GM12864 (cell line): Measurements from ENCODE around the gene AP4M1.

Experiments
- DNase-seq: peaks from one replicate; pipeline ENCODE4 v3.0.0-alpha.2; 2011; ENCODE audit warnings: low read depth
- H3K4me3 ChIP-seq: 2 replicates; pipeline ENCODE4 v1.5.1; 2011; ENCODE audit warnings: mild to moderate bottlenecking, low read depth, low read length, control low read depth
- TF ChIP-seq, protein P1 (sequence below): IDR thresholded peaks from 2 replicates; pipeline ENCODE4 v1.5.1; 2011; ENCODE audit warnings: low read depth, mild to moderate bottlenecking, moderate library complexity, low read length, control low read depth, inconsistent platforms; ENCODE audit errors: missing control alignments

AP4M1 gene

DNA sequence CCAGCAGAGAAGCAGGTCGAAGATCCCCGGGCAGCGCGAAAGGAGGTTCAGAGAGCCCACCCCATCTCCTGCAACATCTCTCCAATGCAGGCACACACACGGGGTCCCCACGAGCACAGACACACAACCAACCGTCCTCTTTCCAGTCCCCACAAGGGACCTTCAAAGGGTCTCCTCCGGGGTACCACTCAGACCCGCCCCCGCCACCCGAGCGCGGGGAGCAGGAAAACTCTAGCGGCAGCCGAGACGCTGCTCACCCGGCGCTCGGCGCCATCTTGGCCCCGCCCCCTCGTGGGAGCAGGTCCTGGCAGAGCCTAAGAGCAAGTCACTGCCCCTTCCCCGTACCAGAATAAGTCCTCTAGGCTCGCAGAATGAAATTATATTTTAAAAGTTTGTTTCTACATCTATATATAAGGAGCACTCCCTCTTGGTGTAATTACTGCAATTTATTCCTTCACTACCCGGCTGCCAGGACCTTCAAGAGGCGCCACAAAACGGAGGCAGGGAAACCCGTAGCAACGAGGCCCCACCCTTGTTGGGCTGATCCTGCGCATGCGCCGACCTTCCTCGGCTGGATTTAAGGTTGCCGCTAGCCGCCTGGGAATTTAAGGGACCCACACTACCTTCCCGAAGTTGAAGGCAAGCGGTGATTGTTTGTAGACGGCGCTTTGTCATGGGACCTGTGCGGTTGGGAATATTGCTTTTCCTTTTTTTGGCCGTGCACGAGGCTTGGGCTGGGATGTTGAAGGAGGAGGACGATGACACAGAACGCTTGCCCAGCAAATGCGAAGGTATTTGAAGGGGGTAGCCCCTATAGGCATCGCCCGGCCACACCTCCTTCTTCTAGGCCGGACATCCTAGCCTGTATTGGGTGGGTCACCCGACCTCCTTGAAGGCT lies 17.9 kb downstream of the AP4M1 start, which contains the start of the genes CNPY4 and TAF6:
CNPY4 (plus strand) TSS at position 563 of the 898 bp plus-strand sequence; CDS start at position 674, 111 bp downstream.
TAF6 (minus strand) TSS at position 287 of the 898 bp plus-strand sequence. CDS start 5,149 bp downstream, outside the sequence.
- H3K4me3 ChIP-seq, result peak within 1 kb of the TSS; percentile 71
- peak; percentile 87 for DNase-seq
- TF ChIP-seq, protein P1, sequence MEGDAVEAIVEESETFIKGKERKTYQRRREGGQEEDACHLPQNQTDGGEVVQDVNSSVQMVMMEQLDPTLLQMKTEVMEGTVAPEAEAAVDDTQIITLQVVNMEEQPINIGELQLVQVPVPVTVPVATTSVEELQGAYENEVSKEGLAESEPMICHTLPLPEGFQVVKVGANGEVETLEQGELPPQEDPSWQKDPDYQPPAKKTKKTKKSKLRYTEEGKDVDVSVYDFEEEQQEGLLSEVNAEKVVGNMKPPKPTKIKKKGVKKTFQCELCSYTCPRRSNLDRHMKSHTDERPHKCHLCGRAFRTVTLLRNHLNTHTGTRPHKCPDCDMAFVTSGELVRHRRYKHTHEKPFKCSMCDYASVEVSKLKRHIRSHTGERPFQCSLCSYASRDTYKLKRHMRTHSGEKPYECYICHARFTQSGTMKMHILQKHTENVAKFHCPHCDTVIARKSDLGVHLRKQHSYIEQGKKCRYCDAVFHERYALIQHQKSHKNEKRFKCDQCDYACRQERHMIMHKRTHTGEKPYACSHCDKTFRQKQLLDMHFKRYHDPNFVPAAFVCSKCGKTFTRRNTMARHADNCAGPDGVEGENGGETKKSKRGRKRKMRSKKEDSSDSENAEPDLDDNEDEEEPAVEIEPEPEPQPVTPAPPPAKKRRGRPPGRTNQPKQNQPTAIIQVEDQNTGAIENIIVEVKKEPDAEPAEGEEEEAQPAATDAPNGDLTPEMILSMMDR, result no peak

GRCh38 chr7:100119970-100120732 lies 18.7 kb downstream of the AP4M1 start:
- TF ChIP-seq, protein P1, result no peak
- H3K4me3 ChIP-seq, result peak overlapping the region; percentile 71
- DNase-seq, result no peak

GRCh38 chr7:100120733-100121036 lies 19.2 kb downstream of the AP4M1 start:
- H3K4me3 ChIP-seq, result no peak overlapping the region; the same call in 1 of the 2 replicates
- no peak for DNase-seq

DNA sequence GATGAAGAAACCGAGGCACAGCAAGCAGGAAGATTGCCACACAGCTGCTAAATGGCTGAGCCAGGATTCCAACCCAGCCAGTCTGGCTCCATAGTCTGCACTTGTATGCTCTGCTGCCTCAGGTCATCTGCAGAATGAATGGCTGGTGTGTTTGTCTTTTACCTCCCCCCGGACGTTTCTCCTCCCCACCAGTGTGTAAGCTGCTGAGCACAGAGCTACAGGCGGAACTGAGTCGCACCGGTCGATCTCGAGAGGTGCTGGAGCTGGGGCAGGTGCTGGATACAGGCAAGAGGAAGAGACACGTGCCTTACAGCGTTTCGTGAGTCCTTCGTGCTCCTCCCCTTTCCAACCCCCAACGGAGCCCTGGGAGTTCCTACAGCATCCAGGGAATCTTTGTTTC lies 20.6 kb downstream of the AP4M1 start:
- TF ChIP-seq, protein P1, result no peak

More at GRCh38 chr7:100120733-100121036, 19.2 kb downstream of the AP4M1 start:
- TF ChIP-seq, protein P1, result no peak

DNA sequence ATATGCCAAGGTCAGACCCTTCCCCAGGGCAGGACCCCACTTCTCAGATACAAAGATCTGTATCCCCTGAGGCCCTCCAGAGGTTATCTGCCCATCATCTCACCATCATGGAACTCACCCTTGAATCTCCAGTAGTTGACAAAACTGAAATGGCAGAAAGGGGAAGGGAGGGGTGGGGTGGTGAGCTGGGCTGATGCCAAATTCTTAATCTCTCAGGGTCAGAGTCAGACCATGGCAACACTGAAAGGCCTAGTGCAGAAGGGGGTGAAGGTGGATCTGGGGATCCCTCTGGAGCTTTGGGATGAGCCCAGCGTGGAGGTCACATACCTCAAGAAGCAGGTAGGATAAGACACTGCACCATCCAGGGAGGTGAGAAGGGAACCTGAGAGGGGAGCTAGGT lies 21.1 kb downstream of the AP4M1 start:
- no peak overlapping the region for H3K4me3 ChIP-seq
- DNase-seq, result no peak
- TF ChIP-seq, protein P1, result no peak

More for the DNA sequence above, 20.6 kb downstream of the AP4M1 start:
- no peak overlapping the region for H3K4me3 ChIP-seq
- DNase-seq, result no peak

- H3K4me3 ChIP-seq, result no peak overlapping the region
- DNase-seq, result no peak
- TF ChIP-seq, protein P1, result no peak
Observed at GRCh38 chr7:100124301-100125230, 23.1 kb downstream of the AP4M1 start.
